Bronchial epithelial cell (primary cell): ENCODE results near the gene PKN3. TPM values are rescaled to one million over a fixed set of nuclear protein-coding genes. Genes with fewer than 3 reads are reported as not detected.
A peak's percentile ranks its signal among the peaks of the same experiment; 100 is the strongest.
"Not testable (repeated sequence)": the region's sequence is repeated elsewhere in the genome, so short reads cannot be mapped to it uniquely, and the experiment has no call there.

ENCODE experiments used
- DNase-seq: peaks from one replicate; pipeline ENCODE4 v3.0.0-alpha.2; 2010; ENCODE audit warnings: low read depth
- FAIRE-seq: peaks from 2 replicates; lab custom pipeline; 2011; peaks lifted over from hg19 to GRCh38; lab: Jason Lieb, UNC
- H3K27me3 ChIP-seq: 2 replicates; pipeline ENCODE4 v1.5.1; 2011; ENCODE audit warnings: low read length; ENCODE audit not compliant: control insufficient read depth, insufficient read depth
- H3K36me3 ChIP-seq: 2 replicates; pipeline ENCODE4 v1.5.1; 2011; ENCODE audit warnings: low read length; ENCODE audit not compliant: control insufficient read depth, insufficient read depth
- H3K4me3 ChIP-seq: 2 replicates; pipeline ENCODE4 v1.5.1; 2011; ENCODE audit warnings: mild to moderate bottlenecking, low read depth, low read length, control low read depth
- CTCF ChIP-seq: IDR thresholded peaks from 2 replicates; pipeline ENCODE4 v1.5.1; 2011; ENCODE audit warnings: mild to moderate bottlenecking, moderate library complexity, low read length, control low read depth, inconsistent platforms; ENCODE audit not compliant: insufficient read depth, severe bottlenecking
- total RNA-seq: library from RNA; depleted of rRNA; stranded (reverse); fragments of >200 nt; gene quantifications from 2 replicates; pipeline ENCODE4 v1.2.1, GENCODE V29; 2014

The PKN3 gene
- total RNA-seq, 1 donor from 2014 or later, result 2.1 TPM

- FAIRE-seq (no peak), DNase-seq (no peak)
- no peaks in the 10 kb centered on the region for H3K27me3 ChIP-seq
- TF ChIP-seq CTCF, result no peak
- no peak overlapping the region for H3K4me3 ChIP-seq
- H3K36me3 ChIP-seq, result no peaks in the 10 kb centered on the region
These were observed 44.5 kb upstream of the PKN3 start for GRCh38 chr9:128657796-128658195.

GRCh38 chr9:128666481-128666941, 35.8 kb upstream of the PKN3 start:
- peak; percentile 50 for DNase-seq
- FAIRE-seq, H3K36me3 ChIP-seq, H3K27me3 ChIP-seq, H3K4me3 ChIP-seq: not testable (repeated sequence)

GRCh38 chr9:128669786-128670185, 32.5 kb upstream of the PKN3 start:
- DNase-seq (no peak), FAIRE-seq (no peak)
- no peak overlapping the region for H3K4me3 ChIP-seq
- no peaks in the 10 kb centered on the region for H3K36me3 ChIP-seq
- no peaks in the 10 kb centered on the region for H3K27me3 ChIP-seq
- TF ChIP-seq CTCF, result no peak

GRCh38 chr9:128675382-128675781, 26.9 kb upstream of the PKN3 start:
- peaks cover 6% of the 10 kb centered on the region for H3K36me3 ChIP-seq
- no peak for TF ChIP-seq CTCF
- no peaks in the 10 kb centered on the region for H3K27me3 ChIP-seq
- FAIRE-seq (no peak), DNase-seq (no peak)
- H3K4me3 ChIP-seq, result no peak overlapping the region

- Histone ChIP-seq H3K4me3 (no peak overlapping the region), H3K27me3 (no peaks in the 10 kb centered on the region), H3K36me3 (peaks cover 6% of the 10 kb centered on the region)
- FAIRE-seq (no peak), DNase-seq (no peak)
- TF ChIP-seq CTCF, result no peak
These were observed 24.5 kb upstream of the PKN3 start for GRCh38 chr9:128677794-128678193.

- Histone ChIP-seq H3K27me3 (no peaks in the 10 kb centered on the region), H3K4me3 (peak overlapping the region; percentile 73), H3K36me3 (peaks cover 4% of the 10 kb centered on the region)
- DNase-seq (peak; percentile 87), FAIRE-seq (no peak)
- no peak for TF ChIP-seq CTCF
These were observed 18.8 kb upstream of the PKN3 start for GRCh38 chr9:128683340-128684064.
